Liver (tissue), 3 donors: Measurements from ENCODE around the gene PRRT2.

Experiments used
- GABPA ChIP-seq, 2 donors: IDR thresholded peaks in 1 of 2; conservative IDR thresholded peaks in 1 of 2; 2 replicates each; pipeline ENCODE4 v1.6.1; 2016; ENCODE audit warnings: antibody characterized with exemption in 2 of 2, mild to moderate bottlenecking in 1 of 2, moderate library complexity in 1 of 2
- YY1 ChIP-seq: IDR thresholded peaks from 2 replicates; pipeline ENCODE4 v1.6.1; 2016; ENCODE audit warnings: antibody characterized with exemption, mild to moderate bottlenecking
- TF ChIP-seq, protein P1 (sequence below): fragments of 150-350 bp; IDR thresholded peaks from 2 replicates; pipeline ENCODE4 v1.5.1; 2017; ENCODE audit warnings: improper control_type of control experiment, low read depth, low read length; ENCODE audit not compliant: missing input control
- TF ChIP-seq, protein P2 (sequence below): IDR thresholded peaks from 2 replicates; pipeline ENCODE4 v1.6.1; 2016; ENCODE audit warnings: antibody characterized with exemption, mild to moderate bottlenecking
- donor health status: healthy.
- donor health status: healthy.

DNA sequence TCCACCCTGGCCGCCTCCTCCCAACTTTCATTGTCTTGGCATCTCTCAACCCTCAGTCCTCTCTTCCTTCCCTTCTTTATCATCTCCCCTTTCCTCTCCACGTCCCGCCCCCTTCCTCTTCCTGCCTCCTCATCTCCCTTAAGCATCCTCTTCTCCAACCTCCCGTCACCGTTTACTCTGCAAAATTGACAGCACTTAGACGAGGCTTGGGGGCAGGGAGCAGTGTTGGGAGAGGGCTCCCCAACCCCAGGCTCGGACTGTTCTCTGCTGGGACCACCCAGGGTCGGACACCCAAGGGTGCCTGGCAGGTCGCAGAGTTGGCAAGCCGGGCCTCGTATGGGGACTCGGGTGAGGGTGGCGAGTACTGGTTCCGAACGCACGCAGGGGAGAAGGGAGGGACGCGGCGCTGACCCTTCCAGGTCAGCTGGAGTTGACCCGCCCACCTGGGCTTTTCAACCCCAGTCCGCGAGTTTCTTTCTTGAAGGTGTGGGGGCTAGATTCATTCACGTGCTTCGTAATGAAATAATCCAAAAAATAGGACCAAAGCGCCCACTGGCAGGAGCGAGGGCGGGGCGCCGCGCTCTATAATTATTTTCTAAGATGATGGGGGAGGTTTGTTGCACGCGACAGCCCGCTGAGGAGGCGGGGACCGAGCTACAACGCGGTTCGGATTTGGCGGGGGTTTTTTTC, 3.2 kb downstream of the PRRT2 start:
- TF ChIP-seq, protein P1, sequence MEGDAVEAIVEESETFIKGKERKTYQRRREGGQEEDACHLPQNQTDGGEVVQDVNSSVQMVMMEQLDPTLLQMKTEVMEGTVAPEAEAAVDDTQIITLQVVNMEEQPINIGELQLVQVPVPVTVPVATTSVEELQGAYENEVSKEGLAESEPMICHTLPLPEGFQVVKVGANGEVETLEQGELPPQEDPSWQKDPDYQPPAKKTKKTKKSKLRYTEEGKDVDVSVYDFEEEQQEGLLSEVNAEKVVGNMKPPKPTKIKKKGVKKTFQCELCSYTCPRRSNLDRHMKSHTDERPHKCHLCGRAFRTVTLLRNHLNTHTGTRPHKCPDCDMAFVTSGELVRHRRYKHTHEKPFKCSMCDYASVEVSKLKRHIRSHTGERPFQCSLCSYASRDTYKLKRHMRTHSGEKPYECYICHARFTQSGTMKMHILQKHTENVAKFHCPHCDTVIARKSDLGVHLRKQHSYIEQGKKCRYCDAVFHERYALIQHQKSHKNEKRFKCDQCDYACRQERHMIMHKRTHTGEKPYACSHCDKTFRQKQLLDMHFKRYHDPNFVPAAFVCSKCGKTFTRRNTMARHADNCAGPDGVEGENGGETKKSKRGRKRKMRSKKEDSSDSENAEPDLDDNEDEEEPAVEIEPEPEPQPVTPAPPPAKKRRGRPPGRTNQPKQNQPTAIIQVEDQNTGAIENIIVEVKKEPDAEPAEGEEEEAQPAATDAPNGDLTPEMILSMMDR: no peak
- TF ChIP-seq, protein P2, sequence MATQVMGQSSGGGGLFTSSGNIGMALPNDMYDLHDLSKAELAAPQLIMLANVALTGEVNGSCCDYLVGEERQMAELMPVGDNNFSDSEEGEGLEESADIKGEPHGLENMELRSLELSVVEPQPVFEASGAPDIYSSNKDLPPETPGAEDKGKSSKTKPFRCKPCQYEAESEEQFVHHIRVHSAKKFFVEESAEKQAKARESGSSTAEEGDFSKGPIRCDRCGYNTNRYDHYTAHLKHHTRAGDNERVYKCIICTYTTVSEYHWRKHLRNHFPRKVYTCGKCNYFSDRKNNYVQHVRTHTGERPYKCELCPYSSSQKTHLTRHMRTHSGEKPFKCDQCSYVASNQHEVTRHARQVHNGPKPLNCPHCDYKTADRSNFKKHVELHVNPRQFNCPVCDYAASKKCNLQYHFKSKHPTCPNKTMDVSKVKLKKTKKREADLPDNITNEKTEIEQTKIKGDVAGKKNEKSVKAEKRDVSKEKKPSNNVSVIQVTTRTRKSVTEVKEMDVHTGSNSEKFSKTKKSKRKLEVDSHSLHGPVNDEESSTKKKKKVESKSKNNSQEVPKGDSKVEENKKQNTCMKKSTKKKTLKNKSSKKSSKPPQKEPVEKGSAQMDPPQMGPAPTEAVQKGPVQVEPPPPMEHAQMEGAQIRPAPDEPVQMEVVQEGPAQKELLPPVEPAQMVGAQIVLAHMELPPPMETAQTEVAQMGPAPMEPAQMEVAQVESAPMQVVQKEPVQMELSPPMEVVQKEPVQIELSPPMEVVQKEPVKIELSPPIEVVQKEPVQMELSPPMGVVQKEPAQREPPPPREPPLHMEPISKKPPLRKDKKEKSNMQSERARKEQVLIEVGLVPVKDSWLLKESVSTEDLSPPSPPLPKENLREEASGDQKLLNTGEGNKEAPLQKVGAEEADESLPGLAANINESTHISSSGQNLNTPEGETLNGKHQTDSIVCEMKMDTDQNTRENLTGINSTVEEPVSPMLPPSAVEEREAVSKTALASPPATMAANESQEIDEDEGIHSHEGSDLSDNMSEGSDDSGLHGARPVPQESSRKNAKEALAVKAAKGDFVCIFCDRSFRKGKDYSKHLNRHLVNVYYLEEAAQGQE: no peak
- TF ChIP-seq YY1 (no peak), GABPA (IDR thresholded peaks at IDR 0.05 in 1 of 2, conservative IDR thresholded peaks at IDR 0.05 in 1 of 2) (no peak)
